ENCODE measurements around the gene NKX6-2. TPM values are rescaled to one million over a fixed set of nuclear protein-coding genes. Genes with fewer than 3 reads are reported as not detected.

Gene NKX6-2
- not detected for total RNA-seq

GRCh38 chr10:132785723-132786475 lies at the start of gene NKX6-2:
TSS of gene NKX6-2 (minus strand) at chr10:132786147. CDS start at chr10:132785948, 199 bp downstream.
- H3K4me3 ChIP-seq (replicated peaks in 1 of 3), result no peak within 1 kb of the TSS
- no peaks in the 10 kb centered on the region for H3K9me3 ChIP-seq
- WGBS, 2 donors, result 2 to 5% methylated on average over 14 to 28 of the region's 119 CpGs
- no peak for TF ChIP-seq POLR2A (IDR thresholded peaks at IDR 0.05)
- TF ChIP-seq CTCF (IDR thresholded peaks at IDR 0.05), result no peak
- DNase-seq, result no peak
- no peaks in the 10 kb centered on the region for H3K36me3 ChIP-seq
- peaks cover 9 to 39% of the 10 kb centered on the region in 2 donors for H3K4me1 ChIP-seq
- H3K27ac ChIP-seq, result no peak within 1 kb of the TSS
- peaks cover 18% of the 10 kb centered on the region for H3K27me3 ChIP-seq
- intact Hi-C loops (cut with DNase I), result loop anchor here (5.0 kb wide), 1 partner anchor 134 kb away; no protein-coding TSS in a partner anchor

- Histone ChIP-seq H3K27ac (no peak overlapping the region), H3K36me3 (no peaks in the 10 kb centered on the region), H3K4me1 (peaks cover 8 to 10% of the 10 kb centered on the region in 2 donors), H3K4me3 (replicated peaks in 1 of 3) (no peak overlapping the region), H3K27me3 (no peaks in the 10 kb centered on the region), H3K9me3 (no peaks in the 10 kb centered on the region)
- intact Hi-C loops (cut with DNase I), result loop anchor here (5.0 kb wide), 2 partner anchors 178 to 287 kb away; no protein-coding TSS in a partner anchor
- DNase-seq, result peak in 1 of 2 donors; percentile 13
- 83 to 89% methylated on average over 13 to 16 of the region's 25 CpGs for WGBS, 2 donors
- no peak for TF ChIP-seq CTCF (IDR thresholded peaks at IDR 0.05)
- no peak for TF ChIP-seq POLR2A (IDR thresholded peaks at IDR 0.05)
Measured at GRCh38 chr10:132834891-132835847, 49.2 kb upstream of the NKX6-2 start.

GRCh38 chr10:132834311-132834761 lies 48.4 kb upstream of the NKX6-2 start:
- 91 to 95% methylated on average over 11 to 18 of the region's 18 CpGs for WGBS, 2 donors
- intact Hi-C loops (cut with DNase I), result loop anchor here (5.0 kb wide), 1 partner anchor 177 kb away; no protein-coding TSS in a partner anchor
- Histone ChIP-seq H3K27me3 (no peaks in the 10 kb centered on the region), H3K4me1 (peaks cover 8 to 10% of the 10 kb centered on the region in 2 donors), H3K9me3 (no peaks in the 10 kb centered on the region), H3K36me3 (no peaks in the 10 kb centered on the region), H3K27ac (no peak overlapping the region), H3K4me3 (replicated peaks in 1 of 3) (no peak overlapping the region)
- TF ChIP-seq POLR2A (IDR thresholded peaks at IDR 0.05) (no peak), CTCF (IDR thresholded peaks at IDR 0.05) (no peak)
- DNase-seq, result no peak

GRCh38 chr10:132833421-132834111 lies 47.6 kb upstream of the NKX6-2 start:
- Histone ChIP-seq H3K27ac (no peak overlapping the region), H3K36me3 (no peaks in the 10 kb centered on the region), H3K4me3 (replicated peaks in 1 of 3) (no peak overlapping the region), H3K9me3 (no peaks in the 10 kb centered on the region), H3K4me1 (peaks cover 8 to 10% of the 10 kb centered on the region in 2 donors), H3K27me3 (no peaks in the 10 kb centered on the region)
- TF ChIP-seq CTCF (IDR thresholded peaks at IDR 0.05), result no peak
- TF ChIP-seq POLR2A (IDR thresholded peaks at IDR 0.05), result no peak
- DNase-seq, result no peak
- intact Hi-C loops (cut with DNase I), result loop anchor here (5.0 kb wide), 1 partner anchor 176 kb away; no protein-coding TSS in a partner anchor
- WGBS, 2 donors, result 83 to 85% methylated on average over 25 to 29 of the region's 29 CpGs

Data from thyroid gland (tissue), 4 donors.